Right renal pelvis (tissue), 4 donors: ENCODE results near the gene PDCD10. TPM values are rescaled to one million over a fixed set of nuclear protein-coding genes. Genes with fewer than 3 reads are reported as not detected.

Experiments used
- DNase-seq, 4 donors: peaks; one replicate each; pipeline ENCODE4 v3.0.0-alpha.2; 2013; ENCODE audit warnings: low read depth in 4 of 4, low spot score in 3 of 4, missing footprints in 1 of 4
- polyA plus RNA-seq, 4 donors: library from polyadenylated mRNA; unstranded; fragments of 120-200 nt; gene quantifications; one replicate each; pipeline ENCODE4 v1.2.1, GENCODE V29; 2013; ENCODE audit not compliant: insufficient read length in 4 of 4

The PDCD10 gene
- polyA plus RNA-seq = 10 to 100 TPM; 59.9 to 82.0 (median 81.1) TPM

GRCh38 chr3:167734498-167735232 is at the start of gene PDCD10:
Gene PDCD10, minus strand, starts transcription at chr3:167734892. Its CDS starts 14,735 bp downstream, at chr3:167720157.
- peak; percentile 94 to 98 (median 96) for DNase-seq

DNA sequence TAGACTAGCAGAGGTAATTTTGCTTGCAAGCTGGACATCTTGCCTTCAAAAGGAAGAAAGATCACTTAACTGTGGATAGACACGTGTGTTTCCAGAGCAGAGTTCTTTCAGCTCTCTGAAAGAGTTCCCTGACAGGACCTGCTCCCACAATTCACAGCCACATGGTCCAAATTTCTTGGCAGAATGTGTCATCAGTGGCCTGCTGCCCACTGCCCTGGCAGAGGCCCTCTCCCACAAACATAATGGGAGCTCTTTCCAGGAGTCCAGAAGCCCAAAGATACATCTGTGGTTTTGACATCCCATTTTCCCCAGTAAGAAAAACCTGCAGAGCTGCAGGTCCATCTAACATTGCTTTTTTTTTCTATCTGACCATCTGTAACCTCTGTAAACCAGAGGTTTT is 49.1 kb upstream of the PDCD10 start:
- no peak for DNase-seq

DNA sequence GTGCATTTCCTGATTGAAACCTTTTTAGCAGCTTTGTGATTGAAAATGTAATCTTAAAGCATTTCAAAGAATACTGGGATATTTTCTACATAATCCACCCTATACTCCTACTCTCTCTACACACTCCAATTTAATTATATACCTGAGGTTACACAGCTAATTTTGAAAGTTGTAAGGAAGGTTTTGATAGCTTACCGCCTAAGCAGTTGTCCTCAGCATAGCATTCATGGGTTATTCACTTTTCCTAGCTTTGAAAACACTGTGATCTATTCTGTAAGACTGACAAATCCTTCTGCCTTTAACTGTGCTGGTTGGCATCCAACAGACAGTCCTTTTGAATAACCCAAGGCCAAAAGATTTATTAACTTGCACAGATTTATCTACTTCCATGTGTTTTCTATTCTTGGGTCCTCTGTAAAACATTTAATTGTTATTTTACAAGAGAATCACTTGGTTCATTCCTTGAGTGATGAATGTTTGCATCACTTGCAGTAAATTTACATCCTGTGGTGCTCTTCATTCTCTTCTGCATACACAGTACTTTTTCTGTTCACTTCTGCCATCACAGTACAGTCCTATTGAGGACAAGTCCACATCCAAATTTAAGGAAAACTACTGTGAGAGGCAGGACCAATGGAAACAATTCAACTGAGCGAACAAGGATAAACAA is 45.7 kb upstream of the PDCD10 start:
- no peak for DNase-seq

DNA sequence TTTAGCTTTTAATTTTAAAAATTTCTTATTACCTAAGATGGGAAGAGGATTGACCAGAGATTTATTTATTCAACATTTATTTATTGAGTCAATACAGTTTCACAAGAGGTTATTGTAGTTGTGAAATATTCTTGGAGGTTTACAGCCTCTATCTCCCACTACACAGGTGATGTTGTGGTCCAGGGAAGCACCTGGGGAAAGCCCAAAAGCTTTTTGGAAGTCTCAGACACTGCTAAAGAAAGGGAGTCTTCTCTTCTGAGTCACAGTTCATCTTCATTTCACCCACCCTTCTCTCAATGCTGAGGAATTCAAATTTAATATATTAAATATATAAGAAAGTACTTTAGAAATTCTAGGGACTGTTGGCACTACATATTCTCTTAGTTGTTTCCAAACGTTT is 42.7 kb upstream of the PDCD10 start:
- no peak for DNase-seq

GRCh38 chr3:167776066-167776685 is 41.5 kb upstream of the PDCD10 start:
- no peak for DNase-seq

DNA sequence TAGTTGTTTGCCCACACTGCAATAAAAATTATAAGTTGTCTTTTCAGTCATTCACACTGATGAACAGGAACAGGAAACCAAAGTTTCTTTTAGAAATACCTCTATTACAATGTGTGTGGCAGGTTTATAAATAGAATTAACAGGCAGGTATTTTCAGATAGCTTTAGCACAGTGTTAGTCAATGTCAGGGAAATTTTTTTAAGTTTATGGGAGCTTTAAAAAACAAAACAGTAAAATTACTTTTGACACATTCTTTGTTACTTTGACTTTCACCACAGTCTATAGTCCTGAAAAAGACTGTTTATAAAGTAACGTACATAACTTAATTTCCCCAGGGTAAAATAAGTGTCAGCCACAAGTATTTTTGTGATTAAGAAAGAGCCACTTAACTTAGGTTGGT is 38.9 kb upstream of the PDCD10 start:
- no peak for DNase-seq

DNA sequence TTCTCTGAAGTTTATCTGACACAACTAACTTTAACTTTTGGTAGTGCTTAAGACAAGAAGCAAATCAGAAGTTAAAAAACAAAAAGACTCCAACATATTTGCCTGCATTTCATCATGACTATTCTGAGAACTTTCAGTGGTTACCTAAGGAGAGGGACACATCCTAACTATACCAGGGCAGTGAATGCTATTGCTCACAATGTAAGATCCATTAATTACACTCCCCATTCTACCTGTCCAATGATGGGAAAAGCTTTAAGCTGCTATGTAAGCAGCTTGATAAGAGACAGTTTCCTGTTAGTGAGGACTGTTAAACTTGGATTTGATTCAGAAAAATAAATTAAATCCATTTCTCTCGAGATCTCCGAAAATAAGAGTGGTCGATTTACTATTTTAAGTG is 38.3 kb upstream of the PDCD10 start:
- no peak for DNase-seq

- no peak for DNase-seq
These were observed 27.6 kb upstream of the PDCD10 start for GRCh38 chr3:167762296-167762695.

DNA sequence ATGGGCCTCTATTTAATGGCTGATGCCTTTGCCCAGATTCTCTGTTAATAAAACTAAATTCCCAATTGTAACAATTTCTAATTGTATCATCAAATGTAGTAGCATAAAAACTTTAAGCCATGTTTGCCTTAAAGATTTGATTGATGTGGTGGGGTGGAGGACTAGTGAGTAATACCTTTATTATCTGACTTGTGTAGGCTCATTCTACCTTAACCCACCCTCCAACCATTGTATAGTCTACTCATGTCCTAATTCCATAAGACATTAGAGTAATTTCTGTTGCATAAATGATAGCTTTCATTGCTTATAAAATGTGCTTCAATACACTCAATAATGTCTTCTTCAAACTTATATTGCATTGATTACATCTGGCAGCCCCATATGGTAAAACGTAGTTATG is 26.6 kb upstream of the PDCD10 start:
- DNase-seq = no peak

DNA sequence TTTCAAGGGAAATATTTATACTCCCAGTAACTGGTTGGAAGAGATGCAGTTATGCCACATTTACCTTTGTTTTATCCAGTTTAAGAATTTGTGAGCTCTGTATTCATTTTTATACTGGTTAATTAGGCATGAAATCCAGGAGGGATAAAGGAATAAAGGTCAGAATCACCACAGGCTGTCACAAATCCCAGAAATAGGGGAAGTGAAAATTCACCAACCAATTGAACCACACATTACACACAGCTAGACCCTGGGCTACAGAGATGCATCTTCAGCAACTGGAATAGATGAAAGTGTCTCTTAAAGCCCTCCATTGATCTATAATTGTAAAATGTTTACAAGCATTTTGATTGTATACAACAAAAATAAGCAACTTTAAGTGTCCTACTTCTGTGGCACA is 19.4 kb upstream of the PDCD10 start:
- no peak for DNase-seq

GRCh38 chr3:167750272-167750971 is 15.7 kb upstream of the PDCD10 start:
- no peak for DNase-seq

DNA sequence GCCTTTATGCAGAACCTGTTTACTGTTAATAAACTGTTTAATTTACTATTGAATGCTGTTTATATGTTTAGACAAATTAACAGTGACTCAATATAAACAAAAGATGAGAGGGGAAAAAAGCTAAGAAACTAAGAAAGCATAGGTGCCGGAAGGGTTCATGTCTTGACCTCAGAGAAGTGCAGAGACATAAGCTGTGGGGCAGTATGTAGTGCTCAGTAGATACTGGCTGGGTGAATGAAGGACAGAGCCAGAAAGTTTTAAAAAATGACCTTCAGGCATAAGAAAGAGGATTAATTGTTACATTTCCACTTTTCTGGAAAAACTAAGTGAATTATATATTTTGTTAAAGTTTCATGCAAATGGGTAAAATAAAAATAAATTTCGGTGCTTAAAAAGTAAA is 15.0 kb upstream of the PDCD10 start:
- no peak for DNase-seq

- DNase-seq = no peak
These were observed 14.5 kb upstream of the PDCD10 start for GRCh38 chr3:167749209-167749608.

- DNase-seq = no peak
These were observed 9.1 kb upstream of the PDCD10 start for GRCh38 chr3:167743799-167744198.

DNA sequence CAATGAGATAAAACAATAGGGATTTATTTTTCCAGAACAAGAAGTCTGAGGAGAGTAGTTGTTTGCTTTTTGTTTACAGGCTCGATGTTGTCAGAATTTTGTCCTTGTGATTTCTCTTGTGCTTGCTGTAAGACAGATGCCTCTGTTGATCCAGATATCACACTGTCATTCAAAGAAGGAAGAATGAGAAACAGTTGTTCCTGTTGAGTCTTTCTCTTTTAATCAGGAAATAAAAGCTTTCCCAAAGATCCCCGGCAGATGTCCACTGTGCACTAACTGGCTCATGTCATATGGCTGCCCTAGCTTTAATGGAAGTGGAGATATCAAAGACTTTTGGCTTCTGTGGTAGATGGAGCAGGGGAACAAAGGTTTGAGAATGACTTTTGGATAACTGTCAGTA is 7.6 kb upstream of the PDCD10 start:
- no peak for DNase-seq

GRCh38 chr3:167740961-167741587 is 6.4 kb upstream of the PDCD10 start:
- DNase-seq = no peak

GRCh38 chr3:167739190-167739810 is 4.6 kb upstream of the PDCD10 start:
- no peak for DNase-seq

GRCh38 chr3:167738037-167738436 is 3.3 kb upstream of the PDCD10 start:
- DNase-seq = no peak

DNA sequence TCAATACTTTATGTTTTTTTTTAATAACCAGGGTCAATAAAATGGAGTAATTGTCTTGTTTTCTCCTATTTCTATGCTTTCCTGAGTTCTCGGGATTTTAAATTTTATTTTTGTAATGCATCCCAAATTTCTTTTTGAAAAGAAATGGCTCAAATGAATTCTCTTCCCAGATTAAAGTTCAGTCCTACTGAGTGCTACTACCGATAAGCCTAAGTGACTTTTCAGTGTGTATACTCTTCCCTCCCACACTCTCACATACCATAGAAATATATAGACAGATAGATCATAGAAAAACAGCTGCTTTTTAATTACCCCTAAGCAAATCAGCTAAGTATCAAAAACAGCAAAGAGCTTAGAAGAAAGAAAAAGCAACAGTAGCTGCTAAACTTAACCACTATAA is 2.3 kb upstream of the PDCD10 start:
- DNase-seq = no peak

GRCh38 chr3:167736264-167736787 is 1.6 kb upstream of the PDCD10 start:
- no peak for DNase-seq
